GM18867 (cell line): ENCODE measurements around the gene NOL7.
A peak's percentile ranks its signal among the peaks of the same experiment; 100 is the strongest.

Experiments
- ATAC-seq: cut with Tn5 transposase; IDR thresholded peaks from one replicate; pipeline ENCODE4 v1.9.1; 2021; ENCODE audit warnings: mild to moderate bottlenecking, moderate library complexity; ENCODE audit not compliant: unreplicated experiment

NOL7 gene

DNA sequence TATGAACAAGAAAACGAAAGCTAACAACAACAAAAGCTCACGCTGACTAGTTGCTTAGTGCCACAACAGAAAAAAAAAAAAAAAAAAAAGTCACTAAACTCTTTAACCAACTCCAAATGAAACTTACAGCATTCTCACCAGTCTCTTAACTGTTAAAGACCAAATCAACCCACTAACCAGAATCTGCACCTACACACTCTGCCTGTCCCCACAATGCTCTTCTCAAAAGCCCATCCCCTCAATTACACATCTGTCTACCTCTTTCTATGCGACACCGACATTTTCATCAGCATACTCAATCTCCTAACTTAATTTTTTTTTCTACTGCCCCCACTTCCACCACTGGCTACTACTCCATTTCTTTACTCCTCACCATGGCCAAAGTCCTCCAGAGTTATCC, 34.3 kb downstream of the NOL7 start:
- no peak for ATAC-seq

DNA sequence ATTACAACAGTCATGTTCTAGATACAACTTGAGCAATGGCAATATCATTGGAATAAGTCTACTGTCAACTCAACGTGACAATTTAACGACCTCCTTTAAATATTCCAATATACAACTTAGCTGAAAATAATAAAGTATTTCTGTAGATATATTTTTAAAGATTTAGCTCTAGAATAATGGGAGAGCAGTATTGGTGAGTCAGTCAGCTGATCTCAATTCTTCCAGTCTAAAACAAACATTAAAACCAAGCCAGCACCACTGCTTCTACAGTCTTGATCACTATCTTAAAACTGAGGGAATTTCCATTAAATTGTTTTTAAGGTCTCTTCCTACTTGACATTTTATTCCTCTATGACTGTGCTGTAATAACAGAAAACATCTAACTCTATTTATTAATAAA, 38.2 kb downstream of the NOL7 start:
- ATAC-seq = no peak

DNA sequence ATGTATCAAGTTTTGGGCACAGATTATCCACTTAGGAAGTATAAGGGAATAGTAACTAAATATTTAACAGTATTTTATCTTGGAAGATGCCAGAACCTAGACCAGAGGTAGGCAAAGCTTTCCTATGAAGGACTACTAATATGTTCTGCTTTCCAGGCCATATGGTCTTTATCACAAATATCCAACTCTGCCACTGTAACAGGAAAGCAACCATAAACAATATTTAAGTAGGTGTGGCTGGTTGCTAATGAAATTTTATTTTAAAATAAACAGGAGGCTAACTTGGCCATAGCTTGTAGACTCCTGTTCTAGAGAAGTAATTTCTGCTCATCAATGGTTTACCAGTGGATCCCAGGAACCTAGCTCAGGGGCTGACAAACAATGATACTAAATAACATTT, 39.4 kb downstream of the NOL7 start:
- no peak for ATAC-seq

DNA sequence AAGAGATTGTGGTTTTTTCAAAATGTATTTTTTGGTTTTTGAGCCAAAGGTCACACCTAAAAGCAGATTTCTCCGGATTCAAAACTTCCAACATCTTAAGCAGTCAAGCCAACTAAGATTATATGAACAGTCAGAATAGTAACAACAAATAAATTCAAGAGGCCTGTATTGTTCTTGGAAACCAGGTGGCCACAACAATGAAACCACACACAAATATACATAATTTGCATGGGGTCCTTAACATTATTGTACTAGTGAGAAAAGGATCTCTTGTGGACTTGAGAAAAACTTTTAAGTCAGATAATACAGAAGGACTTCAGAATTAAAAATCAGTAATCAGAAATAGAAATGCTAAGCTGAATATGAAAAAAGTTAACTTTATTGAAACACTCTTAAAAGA, 40.6 kb downstream of the NOL7 start:
- peak; percentile 73 for ATAC-seq

DNA sequence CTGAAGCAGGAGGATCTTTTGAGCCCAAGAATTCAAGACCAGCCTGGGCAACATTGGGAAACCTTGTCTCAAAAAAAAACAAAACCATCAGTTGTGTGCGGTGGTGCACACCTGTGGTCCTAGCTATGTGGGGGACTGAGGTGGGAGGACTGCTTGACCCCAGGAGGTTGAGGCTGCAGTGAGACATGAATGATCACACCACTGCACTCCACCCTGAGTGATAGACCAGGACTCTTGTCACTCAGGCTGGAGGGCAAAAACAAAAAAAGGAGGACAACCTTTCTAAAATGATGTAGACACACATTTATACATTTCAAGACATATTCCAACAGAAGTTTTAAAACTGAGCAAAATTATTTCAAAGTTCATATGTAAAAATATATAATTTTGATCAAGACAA, 45.1 kb downstream of the NOL7 start:
- no peak for ATAC-seq

DNA sequence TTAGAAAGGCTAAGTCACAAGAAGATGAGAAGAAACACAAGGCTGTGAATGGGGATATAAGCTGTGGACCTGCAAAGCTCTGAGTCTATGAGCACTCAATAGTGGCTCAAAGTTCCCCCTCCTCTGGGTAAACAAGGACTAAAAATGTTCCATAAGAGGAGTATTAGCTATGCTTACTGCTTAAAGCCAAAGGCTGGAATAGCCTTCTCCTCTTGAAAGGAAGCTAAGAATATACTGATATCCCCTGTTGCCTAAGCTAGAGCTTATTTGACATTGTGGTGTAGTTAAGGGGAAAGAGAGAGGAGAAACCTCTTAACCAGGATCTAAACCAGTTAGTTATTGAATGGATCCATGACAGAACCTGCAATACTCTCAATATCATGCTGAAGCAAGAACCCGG, 45.8 kb downstream of the NOL7 start:
- no peak for ATAC-seq

DNA sequence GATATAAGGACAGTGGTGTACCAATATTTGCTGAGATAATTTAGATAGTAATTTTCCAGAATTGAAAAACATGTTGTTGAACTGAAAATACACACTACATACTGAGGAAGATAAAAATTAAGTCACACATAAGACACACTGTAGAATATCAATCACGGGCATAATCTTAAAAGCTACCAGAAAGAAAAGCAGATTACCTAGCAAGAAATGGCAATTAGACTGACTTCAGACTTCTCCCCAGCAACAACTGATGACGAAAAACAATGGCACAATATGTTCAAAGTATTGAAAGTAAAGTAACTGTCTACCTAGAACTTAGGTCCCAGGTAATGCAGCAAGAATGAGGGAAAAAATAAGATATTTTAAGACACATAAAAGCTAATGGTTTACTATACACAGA, 46.5 kb downstream of the NOL7 start:
- ATAC-seq = no peak

DNA sequence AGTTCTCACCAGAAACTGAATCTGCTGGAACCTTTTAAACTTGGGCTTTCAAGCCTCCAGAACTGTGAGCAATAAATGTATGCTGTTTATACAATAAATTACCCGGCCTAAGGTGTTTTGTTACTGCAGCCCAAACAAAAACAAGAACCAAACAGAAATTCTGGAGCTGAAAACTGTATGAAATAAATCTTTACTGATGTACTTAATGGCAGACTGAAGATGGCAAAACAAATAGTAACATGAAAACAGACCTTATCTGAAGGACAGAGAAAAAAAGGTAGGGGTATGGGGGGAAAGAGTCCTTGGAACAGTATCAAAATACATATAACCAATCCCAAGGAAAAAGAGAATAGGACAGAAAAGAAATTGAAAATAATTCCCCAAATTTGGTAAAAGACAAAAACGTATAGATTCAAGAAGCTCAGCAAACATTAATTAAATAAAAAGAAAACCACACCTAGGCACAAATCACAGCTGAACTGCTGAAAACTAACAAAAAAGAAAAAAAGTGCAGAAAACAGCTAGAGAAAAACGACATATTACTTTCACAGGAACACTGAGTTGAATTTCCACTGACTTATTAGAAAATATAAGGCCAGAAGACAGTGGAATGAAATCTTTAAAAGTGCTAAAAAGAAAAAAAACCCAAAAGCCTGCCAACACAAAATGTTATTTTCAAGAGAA, 47.7 kb downstream of the NOL7 start:
- ATAC-seq = no peak

DNA sequence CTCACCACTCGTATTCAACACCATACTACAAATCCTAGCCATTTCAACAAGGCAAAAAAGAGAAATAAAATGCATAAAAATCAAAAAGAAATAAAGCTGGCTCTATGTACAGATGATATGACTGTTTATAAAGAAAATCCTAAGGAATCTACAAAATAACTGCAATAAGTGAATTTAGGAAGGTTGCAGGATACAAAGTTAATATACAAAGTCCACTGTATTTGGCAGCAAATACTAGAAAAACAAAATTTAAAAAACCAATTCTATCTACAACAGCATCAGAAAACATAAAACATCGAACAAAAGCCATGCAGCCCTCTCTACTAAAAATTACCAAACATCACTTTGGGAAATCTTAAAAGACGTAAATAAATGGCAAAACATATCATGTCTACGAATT, 48.9 kb downstream of the NOL7 start:
- no peak for ATAC-seq

DNA sequence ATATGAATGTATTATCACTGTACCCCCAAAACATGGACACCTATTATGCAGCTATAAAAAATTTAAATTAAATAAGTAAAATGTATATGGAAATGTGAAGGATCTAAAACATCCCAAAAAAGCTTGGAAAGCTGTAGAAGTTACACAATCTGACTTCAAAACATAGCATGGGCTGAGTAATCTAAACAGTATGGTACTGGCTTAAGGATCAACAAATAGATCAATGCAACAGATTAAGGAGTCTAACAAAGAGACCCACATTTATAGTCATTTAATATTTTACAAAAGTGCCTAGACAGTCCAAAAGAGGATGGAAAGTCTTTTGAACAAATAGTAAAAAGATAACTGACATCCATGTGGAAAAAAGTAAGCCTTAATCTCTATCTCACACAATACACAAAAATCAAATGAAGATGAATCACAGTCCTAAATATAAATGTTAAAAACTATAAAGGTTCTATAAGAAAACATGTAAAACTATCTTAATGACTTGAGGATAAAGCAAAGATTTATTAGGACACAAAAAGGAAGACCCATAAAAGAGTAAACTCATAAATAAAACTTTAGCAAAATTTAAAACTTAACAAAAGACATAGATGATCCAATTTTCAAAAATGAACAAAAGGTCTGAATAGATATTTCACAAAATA, 49.7 kb downstream of the NOL7 start:
- no peak for ATAC-seq

DNA sequence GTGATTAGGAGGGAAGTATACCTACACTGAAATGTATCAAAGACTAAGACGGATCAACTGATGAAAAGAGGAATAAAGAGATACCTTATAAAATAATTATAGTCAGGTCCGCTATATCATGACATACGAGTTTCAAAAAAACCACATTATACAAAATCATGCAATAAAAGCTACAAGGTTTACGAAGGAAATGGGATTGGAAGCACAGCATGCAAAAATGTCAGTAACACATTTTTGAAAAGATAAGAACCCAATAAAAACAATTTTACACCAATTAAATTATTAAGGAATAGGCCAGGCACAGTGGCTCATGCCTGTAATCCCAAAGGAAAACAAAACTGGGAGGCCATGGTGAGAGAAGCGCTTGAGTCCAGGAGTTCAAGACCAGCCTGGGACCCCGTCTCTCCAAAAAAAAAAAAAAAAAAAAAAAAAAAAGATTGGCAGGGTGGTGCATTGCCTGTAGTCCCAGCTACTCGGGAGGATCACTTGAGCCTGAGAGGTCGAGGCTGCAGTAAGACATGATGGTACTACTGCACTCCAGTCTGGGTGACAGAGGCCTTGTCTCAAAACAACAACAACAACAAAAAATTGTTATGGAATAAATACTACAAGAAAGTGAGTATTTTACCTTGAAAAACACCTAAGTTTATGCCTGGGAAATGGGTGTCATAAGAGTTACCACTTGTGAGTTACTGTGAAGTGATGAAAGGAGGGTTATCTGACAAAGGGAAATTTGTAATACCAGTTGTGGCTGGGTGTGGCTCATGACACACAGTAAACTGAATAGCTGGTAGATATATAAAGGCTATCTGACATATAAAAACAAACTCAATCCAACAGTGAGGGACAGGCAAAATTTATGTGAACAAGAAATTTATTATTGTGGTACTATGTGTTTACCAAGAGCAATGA, 51.3 kb downstream of the NOL7 start:
- no peak for ATAC-seq

DNA sequence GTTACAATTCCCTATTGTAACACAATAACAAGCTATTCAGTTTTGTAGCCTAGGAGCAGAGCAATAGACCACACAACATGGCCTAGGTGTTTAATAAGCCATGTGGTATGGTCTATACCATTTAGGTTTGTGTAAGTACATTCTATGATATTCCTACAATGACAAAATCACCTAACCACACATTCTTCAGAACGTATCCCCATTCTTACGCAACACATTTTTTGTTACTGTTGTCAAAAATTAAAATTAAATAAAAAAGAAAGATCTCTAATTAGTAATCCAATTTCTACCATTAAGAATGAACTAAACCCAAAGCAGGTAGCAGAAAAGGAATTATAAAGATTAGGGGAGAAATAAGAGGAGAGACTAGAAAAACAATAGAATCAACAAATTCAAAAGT, 52.5 kb downstream of the NOL7 start:
- no peak for ATAC-seq

DNA sequence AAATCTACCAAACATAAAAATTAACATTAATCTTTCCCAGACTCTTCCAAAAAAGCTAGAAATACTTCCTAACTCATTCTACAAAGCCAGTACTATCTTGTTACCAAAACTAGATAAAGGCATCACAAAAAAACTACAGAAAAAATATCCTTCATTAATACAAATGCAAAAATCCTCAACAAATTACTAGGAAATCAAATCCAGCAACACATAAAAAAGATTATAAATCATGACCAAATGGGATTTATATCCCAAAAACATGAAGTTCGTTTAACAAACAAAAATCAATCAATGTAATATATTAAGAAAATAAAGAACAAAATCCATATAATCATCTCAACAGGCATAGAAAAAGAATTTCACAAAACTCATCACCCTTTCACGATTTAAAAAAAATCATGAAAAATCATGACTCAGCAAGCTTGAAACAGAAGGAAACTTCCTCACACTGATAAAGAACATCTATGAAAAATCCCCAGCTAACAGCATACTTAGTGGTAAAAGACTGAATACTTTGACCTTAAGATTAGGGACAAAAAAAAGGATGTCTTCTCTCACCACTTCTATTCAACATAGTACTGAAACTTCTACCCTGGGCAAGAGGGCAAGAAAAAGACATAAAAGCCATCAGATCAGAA, 53.3 kb downstream of the NOL7 start:
- peak; percentile 68 for ATAC-seq

DNA sequence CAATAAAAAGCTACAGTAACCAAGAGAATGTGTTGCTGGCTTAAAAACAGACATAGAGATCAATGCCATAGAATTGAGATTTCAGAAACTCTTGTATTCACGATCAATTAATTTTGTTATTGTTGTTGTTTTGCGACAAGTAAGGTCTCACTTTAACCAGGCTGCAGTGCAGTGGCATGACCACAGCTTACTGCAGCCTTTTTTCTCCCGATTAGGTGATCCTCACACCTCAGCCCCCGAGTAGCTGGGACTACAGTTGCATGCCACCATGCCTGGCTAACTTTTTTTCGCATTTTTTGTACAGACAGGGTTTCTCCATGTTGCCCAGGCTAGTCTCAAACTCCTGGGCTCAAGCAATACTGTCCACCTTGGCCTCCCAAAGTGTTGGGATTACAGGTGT, 54.3 kb downstream of the NOL7 start:
- ATAC-seq = no peak
